Coronary artery (tissue), 2 donors: Measurements from ENCODE around the gene JAKMIP3.

Source experiments
- DNase-seq: peaks from one replicate; pipeline ENCODE4 v3.0.0-alpha.2; 2017; ENCODE audit warnings: low spot score
- H3K27ac ChIP-seq, 2 donors: fragments of 200-600 bp; sonication (generic); one replicate each; pipeline ENCODE4 v1.5.1; 2016 to 2019
- H3K4me3 ChIP-seq: fragments of 200-600 bp; sonication (generic); 2 replicates; pipeline ENCODE4 v1.5.1; 2016; ENCODE audit warnings: mild to moderate bottlenecking, moderate library complexity
- CTCF ChIP-seq: fragments of 200-600 bp; sonication (generic); IDR thresholded peaks from one replicate; pipeline ENCODE4 v1.5.1; 2019; ENCODE audit warnings: antibody characterized with exemption

JAKMIP3 gene

GRCh38 chr10:132043861-132044695 is 21.7 kb upstream of the JAKMIP3 start:
- TF ChIP-seq CTCF: no peak
- no peak for DNase-seq
- Histone ChIP-seq H3K4me3 (no peak overlapping the region), H3K27ac (no peak overlapping the region)

DNA sequence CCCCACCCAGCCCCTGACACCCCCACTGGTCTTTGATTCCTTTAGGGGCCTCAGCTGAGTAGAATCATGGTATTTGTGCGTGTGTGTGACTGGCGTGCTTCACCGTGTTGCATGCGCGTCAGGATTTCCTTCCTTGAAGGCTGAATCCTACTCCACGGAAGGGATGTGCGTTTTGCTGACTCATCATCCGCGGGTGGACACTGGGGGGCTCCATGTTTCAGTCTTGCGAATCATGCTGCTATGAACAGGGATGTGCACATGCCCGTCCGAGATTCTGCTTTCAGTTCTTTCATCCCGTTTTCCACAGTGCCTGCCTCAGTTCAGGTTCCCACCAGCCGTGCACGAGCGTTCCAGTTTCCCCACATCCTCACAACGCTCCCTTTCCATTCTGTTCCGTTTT is 20.9 kb upstream of the JAKMIP3 start:
- H3K4me3 ChIP-seq: no peak overlapping the region
- H3K27ac ChIP-seq: no peak overlapping the region
- TF ChIP-seq CTCF: no peak
- DNase-seq: no peak

DNA sequence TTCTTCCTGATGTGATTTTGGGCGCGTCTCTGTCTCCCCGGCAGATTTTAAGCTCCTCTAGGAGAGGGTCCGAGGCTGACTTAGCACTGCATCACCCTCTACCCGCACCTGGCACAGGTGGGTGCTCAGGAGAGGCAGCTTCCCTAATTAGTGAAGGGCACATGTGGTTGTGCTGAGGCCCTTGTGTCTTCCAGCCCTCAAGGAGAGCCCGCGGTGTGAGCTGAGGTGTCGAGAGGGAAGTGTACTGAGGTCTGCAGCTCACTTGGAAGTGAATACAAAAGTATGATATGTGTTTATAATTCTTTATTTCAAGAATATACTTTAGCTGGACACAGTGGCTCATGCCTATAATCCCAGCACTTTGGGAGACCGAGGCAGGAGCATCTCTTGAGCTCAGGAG is 20.4 kb upstream of the JAKMIP3 start:
- Histone ChIP-seq H3K27ac (no peak overlapping the region), H3K4me3 (no peak overlapping the region)
- DNase-seq: no peak
- TF ChIP-seq CTCF: no peak

DNA sequence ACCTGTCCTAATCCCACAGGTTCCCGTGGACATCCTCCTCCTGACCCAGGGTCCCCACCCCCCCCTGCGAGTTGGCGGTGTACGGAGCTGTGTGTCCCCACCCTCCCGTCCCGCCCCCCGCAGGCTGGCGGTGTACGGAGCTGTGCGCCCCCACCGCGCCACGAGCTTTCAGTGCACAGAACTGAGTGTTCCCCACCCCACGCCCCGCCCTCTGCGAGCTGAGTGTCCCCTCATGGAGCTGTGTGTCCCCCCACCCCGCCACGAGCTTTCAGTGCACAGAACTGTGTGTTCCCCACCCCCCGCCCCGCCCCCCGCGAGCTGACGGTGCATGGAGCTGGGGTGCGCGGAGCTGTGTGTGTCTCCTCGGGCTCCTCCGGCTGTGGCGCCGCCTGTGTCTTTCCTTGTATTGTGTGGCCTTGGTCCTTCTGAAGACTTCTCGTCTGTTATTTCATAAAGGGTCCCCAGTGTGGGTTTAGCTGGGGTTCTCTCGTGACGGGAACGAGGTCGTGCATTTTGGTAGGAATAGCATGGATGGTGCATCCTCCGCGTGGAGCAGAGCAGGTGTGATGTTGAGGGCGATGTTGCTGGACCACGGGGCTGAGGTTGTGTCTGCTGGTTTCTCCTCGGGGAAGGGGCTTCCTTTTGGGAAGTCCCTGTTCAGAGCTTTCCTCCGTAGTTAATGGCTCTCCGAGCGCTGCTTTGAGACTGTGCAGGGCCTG is 18.0 kb upstream of the JAKMIP3 start:
- no peak overlapping the region for H3K4me3 ChIP-seq
- no peak for DNase-seq
- H3K27ac ChIP-seq: no peak overlapping the region
- TF ChIP-seq CTCF: no peak

DNA sequence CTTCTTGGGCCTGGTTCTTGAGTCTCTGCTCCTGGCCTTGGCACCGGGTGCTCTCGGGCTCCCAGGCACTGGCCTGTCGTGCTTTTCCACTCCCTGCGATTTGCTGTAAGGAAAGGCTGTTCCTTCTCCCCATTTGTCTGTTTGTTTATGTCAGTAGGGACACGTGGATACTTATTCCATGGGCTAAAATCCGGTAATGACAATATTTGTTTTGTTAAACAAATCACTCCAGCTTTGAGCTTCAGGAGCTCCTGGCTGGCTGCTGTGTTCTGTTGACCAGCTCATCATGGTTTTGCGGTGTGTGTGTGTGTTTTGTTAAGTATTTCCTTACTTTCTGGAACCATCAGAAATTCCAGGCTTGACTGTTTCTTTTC is 17.5 kb upstream of the JAKMIP3 start:
- no peak overlapping the region for H3K4me3 ChIP-seq
- TF ChIP-seq CTCF: no peak
- DNase-seq: no peak
- H3K27ac ChIP-seq: no peak overlapping the region

GRCh38 chr10:132050191-132050590 is 15.6 kb upstream of the JAKMIP3 start:
- Histone ChIP-seq H3K27ac (no peak overlapping the region), H3K4me3 (no peak overlapping the region)
- TF ChIP-seq CTCF: no peak
- DNase-seq: no peak

DNA sequence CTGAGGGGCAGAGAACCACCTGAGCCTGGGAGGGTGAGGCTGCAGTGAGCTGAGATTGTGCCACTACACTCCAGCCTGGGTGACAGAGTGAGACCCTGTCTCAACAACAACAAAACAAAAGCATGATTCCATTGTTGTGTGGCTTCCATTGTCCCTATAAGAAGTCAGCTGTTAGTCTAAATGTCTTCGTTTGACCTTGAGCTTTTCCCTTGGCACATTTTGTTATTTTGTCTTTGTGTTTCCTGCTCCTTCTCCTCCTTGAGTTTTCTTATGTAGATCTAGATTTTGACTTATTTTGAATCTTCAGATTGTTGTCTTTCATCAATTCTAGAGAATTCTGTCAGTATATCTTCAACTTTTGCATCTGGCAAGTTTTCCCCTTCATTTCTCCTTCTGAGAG is 13.6 kb upstream of the JAKMIP3 start:
- Histone ChIP-seq H3K27ac (no peak overlapping the region), H3K4me3 (no peak overlapping the region)
- no peak for DNase-seq
- TF ChIP-seq CTCF: no peak
